ENCODE data around the gene CEP112. TPM values are rescaled to one million over a fixed set of nuclear protein-coding genes. Genes with fewer than 3 reads are reported as not detected.

CEP112 gene
- total and polyA plus RNA-seq, 2 of the 13 experiments (the other 11 are each of a cell fraction or from before 2014, with no cell fraction given), result 1.2 to 3.4 TPM

GRCh38 chr17:65754630-65755029 is 437.3 kb downstream of the CEP112 start:
- in situ Hi-C loops (cut with HindIII; ENCODE audit: extremely low pct_ligation_motif_present, low pct_unique_long_range_greater_than_20kb), result no loop called here
- peaks cover 64% of the 10 kb centered on the region for H3K4me1 ChIP-seq (ENCODE audit: insufficient read depth, low read length)
- 95% methylated on average over 7 of the region's 7 CpGs for WGBS (ENCODE audit: low lambda C conversion rate)
- no peaks in the 10 kb centered on the region for H3K79me2 ChIP-seq (ENCODE audit: insufficient read depth, low read length)
- no peak for ATAC-seq
- ChIA-PET POLR2A (no interaction called here), CTCF (ENCODE audit: low intra/inter-chr PET ratio, low total read pairs) (no interaction called here)
- no peaks in the 10 kb centered on the region for H3K9me3 ChIP-seq (ENCODE audit: low read length)
- FAIRE-seq, result no peak
- H3K27me3 ChIP-seq (ENCODE audit: control insufficient read depth in 1 of 2, insufficient read depth in 2 of 2, low read length in 2 of 2), result no peaks in the 10 kb centered on the region
- DNase-seq (ENCODE audit: low spot score), result no peak
- no peaks in the 10 kb centered on the region for H3K36me3 ChIP-seq (replicated peaks in 1 of 2; ENCODE audit: control insufficient read depth in 1 of 2, insufficient read depth in 2 of 2, low read length in 2 of 2)
- H3K4me3 ChIP-seq (replicated peaks in 1 of 3; ENCODE audit: insufficient read depth in 1 of 3, low read depth in 2 of 3, low read length in 3 of 3), result no peak overlapping the region
- BruUV-seq (replicated peaks), result no TSS peak
- intact Hi-C loops (cut with micrococcal nuclease; ENCODE audit: unreplicated experiment), result loop anchor here (10.0 kb wide), 1 partner anchor 60 kb away; no protein-coding TSS in a partner anchor
- no peak overlapping the region for H3K27ac ChIP-seq (ENCODE audit: extremely low read length, insufficient read depth, low read length)
- TF ChIP-seq ARHGAP35 (CRISPR knock-in tag; IDR thresholded peaks at IDR 0.05; ENCODE audit: borderline replicate concordance), result no peak
- TF ChIP-seq HMGA1 (CRISPR knock-in tag; conservative IDR thresholded peaks at IDR 0.05), result no peak
- no peak for TF ChIP-seq MYNN (CRISPR knock-in tag; IDR thresholded peaks at IDR 0.05; ENCODE audit: low read depth)
- no peak for TF ChIP-seq BATF2 (CRISPR knock-in tag; IDR thresholded peaks at IDR 0.05)
- TF ChIP-seq TRAFD1 (CRISPR knock-in tag; IDR thresholded peaks at IDR 0.05; ENCODE audit: borderline replicate concordance), result no peak
- no peak for TF ChIP-seq SP4 (CRISPR knock-in tag; IDR thresholded peaks at IDR 0.05)
- TF ChIP-seq NFIB (CRISPR knock-in tag; IDR thresholded peaks at IDR 0.05; ENCODE audit: borderline replicate concordance), result no peak
- no peak for TF ChIP-seq TAF1 (CRISPR knock-in tag; IDR thresholded peaks at IDR 0.05)
- TF ChIP-seq KDM3A (CRISPR knock-in tag; IDR thresholded peaks at IDR 0.05; ENCODE audit: low read depth), result no peak
- H4K20me1 ChIP-seq (ENCODE audit: insufficient read depth, low read length), result no peaks in the 10 kb centered on the region
- H2AFZ ChIP-seq (ENCODE audit: low read length), result no peak overlapping the region
- H3K4me2 ChIP-seq (ENCODE audit: low read depth, low read length), result no peak overlapping the region
- H3K9ac ChIP-seq (ENCODE audit: insufficient read depth, low read depth, low read length), result no peak overlapping the region

All from HepG2 (cell line).